ENCODE results near the gene GASK1A. TPM values are rescaled to one million over a fixed set of nuclear protein-coding genes. Genes with fewer than 3 reads are reported as not detected.
A peak's percentile ranks its signal among the peaks of the same experiment; 100 is the strongest.

GASK1A gene
- total and polyA plus RNA-seq, 2 of the 8 experiments (the other 6 are each of a cell fraction or from before 2014, with no cell fraction given): 4.7 to 7.9 TPM

DNA sequence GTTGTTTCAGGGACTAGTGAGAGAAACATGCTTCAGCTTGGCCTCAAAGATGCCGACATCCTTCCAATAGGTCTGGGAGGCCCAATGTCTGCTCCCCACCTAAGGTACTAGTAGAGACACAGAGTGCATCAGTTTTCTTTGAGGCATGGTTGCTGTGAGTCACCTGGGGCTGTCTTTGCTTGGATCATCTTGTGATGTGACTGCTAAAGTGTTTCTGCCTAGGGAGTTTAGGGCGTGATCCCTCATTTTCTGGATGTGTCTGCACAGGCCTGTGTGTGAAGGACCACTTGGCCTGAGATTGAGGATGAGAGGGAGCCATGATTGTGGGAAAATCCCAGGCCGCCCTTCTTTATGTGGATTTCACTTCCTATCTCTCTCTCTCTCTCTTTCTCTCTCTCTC lies 4.8 kb downstream of the GASK1A start:
- Histone ChIP-seq H3K79me2 (ENCODE audit: control insufficient read depth in 1 of 2, insufficient read depth in 2 of 2, low read length in 2 of 2) (peaks cover 0 to 2% of the 10 kb centered on the region in 2 experiments; a peak in 1 of 4 replicates), H2AFZ (ENCODE audit: low read length) (no peak overlapping the region), H3K4me3 (ENCODE audit: extremely low read depth in 1 of 4, insufficient read depth in 2 of 4, low read depth in 3 of 4, low read length in 4 of 4) (no peak overlapping the region), H3K27ac (ENCODE audit: low read depth, low read length) (no peak overlapping the region), H2BK12ac (ENCODE audit: low read depth, low read length) (peak overlapping the region; percentile 68; the same call in 1 of the 2 replicates), H2BK20ac (ENCODE audit: low read length) (0 out of 2 replicates have a peak overlapping the region, but pooled peaks have one; percentile 25), H2AK5ac (ENCODE audit: low read depth, low read length) (0 out of 2 replicates have a peak overlapping the region, but pooled peaks have one; percentile 70), H4K20me1 (replicated peaks in 1 of 2; ENCODE audit: control insufficient read depth in 1 of 2, insufficient read depth in 2 of 2, low read length in 2 of 2) (no peaks in the 10 kb centered on the region), H4K91ac (replicated peaks; ENCODE audit: insufficient read length, low read length) (peak overlapping the region; percentile 44), H3K23ac (ENCODE audit: insufficient read length) (no peak overlapping the region), H2BK15ac (ENCODE audit: low read length) (peak overlapping the region; percentile 94; the same call in 1 of the 2 replicates), H3K9me3 (ENCODE audit: insufficient read depth in 2 of 2, low read depth in 1 of 2, low read length in 1 of 2) (0 out of 4 replicates have a peak, but pooled peaks cover 0 to 3% of the 10 kb centered on the region in 2 experiments), H3K36me3 (ENCODE audit: control insufficient read depth in 2 of 4, insufficient read depth in 4 of 4, low read length in 3 of 4) (no peaks in the 10 kb centered on the region), H4K5ac (ENCODE audit: insufficient read length, low read depth, low read length) (no peak overlapping the region), H3K4me1 (replicated peaks in 1 of 4; ENCODE audit: control insufficient read depth in 3 of 4, insufficient read depth in 4 of 4, low read length in 3 of 4) (peaks cover 5 to 48% (median 17%) of the 10 kb centered on the region in 4 experiments), H2BK120ac (replicated peaks; ENCODE audit: low read depth, low read length) (peak overlapping the region; percentile 60), H3K56ac (replicated peaks; ENCODE audit: insufficient read length, low read depth, low read length) (no peak overlapping the region), H3K18ac (ENCODE audit: extremely low read depth, low read length) (no peak overlapping the region), H3K4me2 (ENCODE audit: insufficient read depth in 1 of 2, low read depth in 2 of 2, low read length in 2 of 2) (0 out of 4 replicates have a peak overlapping the region, but pooled peaks have one; percentile 2 to 5), H3K14ac (ENCODE audit: insufficient read length) (no peak overlapping the region), H3K9ac (replicated peaks in 1 of 4; ENCODE audit: extremely low read depth in 1 of 4, low read depth in 3 of 4, low read length in 3 of 4) (no peak overlapping the region), H3K4ac (replicated peaks; ENCODE audit: insufficient read length, low read depth, low read length) (no peak overlapping the region), H3K79me1 (ENCODE audit: low read depth, low read length) (peaks cover 4% of the 10 kb centered on the region; the same call in 1 of the 2 replicates), H2BK5ac (ENCODE audit: low read depth, low read length) (no peak overlapping the region; the same call in 1 of the 2 replicates), H3K23me2 (ENCODE audit: low read depth, low read length) (peaks cover 2% of the 10 kb centered on the region; the same call in 1 of the 2 replicates), H3K27me3 (replicated peaks in 1 of 4; ENCODE audit: control insufficient read depth in 3 of 4, extremely low read depth in 1 of 4, insufficient read depth in 3 of 4, low read length in 3 of 4) (peaks cover 0 to 13% (median 7%) of the 10 kb centered on the region in 4 experiments; a peak in 5 of 7 replicates), H4K8ac (ENCODE audit: extremely low read depth, insufficient read depth, low read length) (no peak overlapping the region)
- TF ChIP-seq CBX8 (IDR thresholded peaks at IDR 0.05; ENCODE audit: borderline replicate concordance, low read depth, low read length): no peak
- TF ChIP-seq ZNF274 (IDR thresholded peaks at IDR 0.05; ENCODE audit: borderline replicate concordance, extremely low read depth, low read length): no peak
- no peak for TF ChIP-seq SP2 (IDR thresholded peaks at IDR 0.05; ENCODE audit: low read length)
- TF ChIP-seq, protein P1, sequence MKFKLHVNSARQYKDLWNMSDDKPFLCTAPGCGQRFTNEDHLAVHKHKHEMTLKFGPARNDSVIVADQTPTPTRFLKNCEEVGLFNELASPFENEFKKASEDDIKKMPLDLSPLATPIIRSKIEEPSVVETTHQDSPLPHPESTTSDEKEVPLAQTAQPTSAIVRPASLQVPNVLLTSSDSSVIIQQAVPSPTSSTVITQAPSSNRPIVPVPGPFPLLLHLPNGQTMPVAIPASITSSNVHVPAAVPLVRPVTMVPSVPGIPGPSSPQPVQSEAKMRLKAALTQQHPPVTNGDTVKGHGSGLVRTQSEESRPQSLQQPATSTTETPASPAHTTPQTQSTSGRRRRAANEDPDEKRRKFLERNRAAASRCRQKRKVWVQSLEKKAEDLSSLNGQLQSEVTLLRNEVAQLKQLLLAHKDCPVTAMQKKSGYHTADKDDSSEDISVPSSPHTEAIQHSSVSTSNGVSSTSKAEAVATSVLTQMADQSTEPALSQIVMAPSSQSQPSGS (IDR thresholded peaks at IDR 0.05; ENCODE audit: low read length): no peak
- TF ChIP-seq SRF (IDR thresholded peaks at IDR 0.05; ENCODE audit: low read depth, low read length): no peak
- CTCF ChIA-PET (ENCODE audit: partially characterized antibody): interaction anchor here (0.7 to 10.1 kb wide), 4 partner anchors 16 to 101 kb away, joined by 3 to 51 read pairs (median 4); no protein-coding TSS in a partner anchor
- POLR2A ChIA-PET (ENCODE audit: partially characterized antibody): interaction anchor here (1.0 to 1.3 kb wide), 3 partner anchors 10 to 19 kb away, joined by 3 read pairs; no protein-coding TSS in a partner anchor
- FAIRE-seq: no peak
- 90% methylated on average over 3 of the region's 3 CpGs; no CpG with 5 or more reads in 1 of the 2 experiments for WGBS, 2 experiments (ENCODE audit: extremely low coverage in 1 of 2, insufficient coverage in 1 of 2, insufficient read length in 1 of 2, insufficient replicate concordance in 2 of 2, low coverage in 1 of 2, low lambda C conversion rate in 2 of 2, missing lambda C conversion rate in 1 of 2)
- DNase-seq (ENCODE audit: low read depth in 1 of 2, low spot score in 2 of 2): no peak
